Measurements from ENCODE around the gene AFM. TPM values are rescaled to one million over a fixed set of nuclear protein-coding genes. Genes with fewer than 3 reads are reported as not detected.

Gene AFM
- total RNA-seq, 1 donor from 2014 or later, result 0.64 TPM

DNA sequence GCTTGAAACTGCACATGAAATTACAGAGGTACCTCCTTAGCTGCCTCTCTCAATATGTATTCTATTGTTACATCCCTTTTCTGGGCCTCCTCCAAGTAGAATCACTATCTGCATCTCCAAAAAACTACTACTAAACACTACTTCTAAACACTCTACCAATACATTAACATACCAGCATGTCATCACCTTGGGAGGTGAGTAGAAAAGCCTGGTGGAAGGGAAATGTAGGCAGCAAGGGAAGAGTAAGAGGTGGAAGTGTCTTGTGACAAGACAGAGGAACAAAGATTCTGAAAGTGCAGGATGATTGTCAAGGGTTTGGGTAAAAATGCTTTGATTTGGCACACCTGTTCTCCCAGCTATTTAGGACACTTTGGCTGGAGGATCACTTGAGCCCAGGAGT, 3.5 kb downstream of the AFM start:
- no peaks in the 10 kb centered on the region for H3K9me3 Mint-ChIP-seq (ENCODE audit: unreplicated experiment)
- no peak for TF ChIP-seq CTCF (IDR thresholded peaks at IDR 0.05; ENCODE audit: unreplicated experiment)
- no peak overlapping the region for H3K4me3 Mint-ChIP-seq (ENCODE audit: unreplicated experiment)
- H3K4me1 Mint-ChIP-seq (ENCODE audit: unreplicated experiment), result peaks cover 14% of the 10 kb centered on the region
- no peaks in the 10 kb centered on the region for H3K36me3 Mint-ChIP-seq (ENCODE audit: low read depth, unreplicated experiment)
- H3K27me3 Mint-ChIP-seq (ENCODE audit: unreplicated experiment), result peaks cover 5% of the 10 kb centered on the region
- DNase-seq (ENCODE audit: low spot score), result no peak
- H3K27ac Mint-ChIP-seq (ENCODE audit: unreplicated experiment), result no peak overlapping the region

DNA sequence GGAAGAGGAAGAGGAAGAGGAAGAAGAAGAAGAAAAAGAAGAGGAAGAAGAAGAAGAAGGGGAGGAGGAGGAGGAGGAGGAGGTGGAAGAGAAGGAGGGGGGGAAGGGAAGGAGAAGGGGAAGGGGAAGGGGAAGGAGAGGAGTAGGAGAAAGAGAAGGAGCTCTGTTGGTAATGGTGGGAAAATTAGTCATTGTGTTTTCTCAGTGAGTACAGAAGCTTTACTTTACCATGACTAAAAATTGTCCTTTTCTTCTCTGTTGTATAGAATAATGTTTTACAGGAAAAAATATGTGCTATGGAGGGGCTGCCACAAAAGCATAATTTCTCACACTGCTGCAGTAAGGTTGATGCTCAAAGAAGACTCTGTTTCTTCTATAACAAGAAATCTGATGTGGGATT, 4.1 kb downstream of the AFM start:
- no peak for TF ChIP-seq CTCF (IDR thresholded peaks at IDR 0.05; ENCODE audit: unreplicated experiment)
- Mint-ChIP-seq H3K27me3 (ENCODE audit: unreplicated experiment) (peaks cover 5% of the 10 kb centered on the region), H3K9me3 (ENCODE audit: unreplicated experiment) (no peaks in the 10 kb centered on the region), H3K36me3 (ENCODE audit: low read depth, unreplicated experiment) (no peaks in the 10 kb centered on the region), H3K4me3 (ENCODE audit: unreplicated experiment) (no peak overlapping the region), H3K4me1 (ENCODE audit: unreplicated experiment) (peaks cover 14% of the 10 kb centered on the region), H3K27ac (ENCODE audit: unreplicated experiment) (no peak overlapping the region)
- no peak for DNase-seq (ENCODE audit: low spot score)

GRCh38 chr4:73486497-73486896, 5.0 kb downstream of the AFM start:
- TF ChIP-seq CTCF (IDR thresholded peaks at IDR 0.05; ENCODE audit: unreplicated experiment), result no peak
- no peak overlapping the region for H3K27ac Mint-ChIP-seq (ENCODE audit: unreplicated experiment)
- no peaks in the 10 kb centered on the region for H3K9me3 Mint-ChIP-seq (ENCODE audit: unreplicated experiment)
- DNase-seq (ENCODE audit: low spot score), result no peak
- no peak overlapping the region for H3K4me3 Mint-ChIP-seq (ENCODE audit: unreplicated experiment)
- H3K4me1 Mint-ChIP-seq (ENCODE audit: unreplicated experiment), result peaks cover 14% of the 10 kb centered on the region
- H3K27me3 Mint-ChIP-seq (ENCODE audit: unreplicated experiment), result peaks cover 5% of the 10 kb centered on the region
- no peaks in the 10 kb centered on the region for H3K36me3 Mint-ChIP-seq (ENCODE audit: low read depth, unreplicated experiment)

- peaks cover 14% of the 10 kb centered on the region for H3K4me1 Mint-ChIP-seq (ENCODE audit: unreplicated experiment)
- H3K4me3 Mint-ChIP-seq (ENCODE audit: unreplicated experiment), result no peak overlapping the region
- H3K9me3 Mint-ChIP-seq (ENCODE audit: unreplicated experiment), result no peaks in the 10 kb centered on the region
- no peak overlapping the region for H3K27ac Mint-ChIP-seq (ENCODE audit: unreplicated experiment)
- DNase-seq (ENCODE audit: low spot score), result no peak
- no peak for TF ChIP-seq CTCF (IDR thresholded peaks at IDR 0.05; ENCODE audit: unreplicated experiment)
- H3K27me3 Mint-ChIP-seq (ENCODE audit: unreplicated experiment), result peaks cover 5% of the 10 kb centered on the region
- H3K36me3 Mint-ChIP-seq (ENCODE audit: low read depth, unreplicated experiment), result no peaks in the 10 kb centered on the region
Observed at GRCh38 chr4:73487233-73487632, 5.7 kb downstream of the AFM start.

DNA sequence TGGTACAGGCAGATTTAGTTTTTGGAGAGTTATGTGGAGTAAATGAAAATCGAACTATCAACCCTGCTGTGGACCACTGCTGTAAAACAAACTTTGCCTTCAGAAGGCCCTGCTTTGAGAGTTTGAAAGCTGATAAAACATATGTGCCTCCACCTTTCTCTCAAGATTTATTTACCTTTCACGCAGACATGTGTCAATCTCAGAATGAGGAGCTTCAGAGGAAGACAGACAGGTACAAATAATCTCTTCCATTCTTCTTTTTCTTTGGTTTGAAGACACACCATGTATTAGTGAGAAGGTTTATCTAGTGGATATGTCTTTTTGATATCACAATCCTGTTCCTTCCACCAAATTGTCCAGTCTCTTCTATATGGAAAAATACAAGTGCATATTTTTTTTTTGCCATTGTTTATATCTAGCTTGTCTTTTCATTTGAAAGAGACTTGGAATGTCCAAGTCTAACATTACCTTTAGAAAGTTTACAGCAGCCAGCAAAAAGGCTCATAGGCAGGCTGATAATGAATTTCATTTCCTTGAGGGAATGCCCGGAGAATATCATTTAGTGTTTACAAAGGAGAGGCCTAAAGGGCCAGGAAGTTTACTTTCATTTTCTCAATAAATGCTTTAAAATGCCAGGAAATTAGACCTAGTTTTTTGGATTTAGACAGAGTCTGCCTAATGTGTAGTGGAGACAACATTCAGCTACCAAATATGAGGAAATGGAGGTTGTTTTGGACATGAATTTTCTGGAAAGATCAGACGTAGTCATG, 18.6 kb downstream of the AFM start:
- no peaks in the 10 kb centered on the region for H3K36me3 Mint-ChIP-seq (ENCODE audit: low read depth, unreplicated experiment)
- no peaks in the 10 kb centered on the region for H3K9me3 Mint-ChIP-seq (ENCODE audit: unreplicated experiment)
- peaks cover 9% of the 10 kb centered on the region for H3K4me1 Mint-ChIP-seq (ENCODE audit: unreplicated experiment)
- no peak for DNase-seq (ENCODE audit: low spot score)
- peaks cover 1% of the 10 kb centered on the region for H3K27me3 Mint-ChIP-seq (ENCODE audit: unreplicated experiment)
- TF ChIP-seq CTCF (IDR thresholded peaks at IDR 0.05; ENCODE audit: unreplicated experiment), result no peak
- no peak overlapping the region for H3K4me3 Mint-ChIP-seq (ENCODE audit: unreplicated experiment)
- no peak overlapping the region for H3K27ac Mint-ChIP-seq (ENCODE audit: unreplicated experiment)
